ENCODE measurements around the gene DCAF5.

The DCAF5 gene

DNA sequence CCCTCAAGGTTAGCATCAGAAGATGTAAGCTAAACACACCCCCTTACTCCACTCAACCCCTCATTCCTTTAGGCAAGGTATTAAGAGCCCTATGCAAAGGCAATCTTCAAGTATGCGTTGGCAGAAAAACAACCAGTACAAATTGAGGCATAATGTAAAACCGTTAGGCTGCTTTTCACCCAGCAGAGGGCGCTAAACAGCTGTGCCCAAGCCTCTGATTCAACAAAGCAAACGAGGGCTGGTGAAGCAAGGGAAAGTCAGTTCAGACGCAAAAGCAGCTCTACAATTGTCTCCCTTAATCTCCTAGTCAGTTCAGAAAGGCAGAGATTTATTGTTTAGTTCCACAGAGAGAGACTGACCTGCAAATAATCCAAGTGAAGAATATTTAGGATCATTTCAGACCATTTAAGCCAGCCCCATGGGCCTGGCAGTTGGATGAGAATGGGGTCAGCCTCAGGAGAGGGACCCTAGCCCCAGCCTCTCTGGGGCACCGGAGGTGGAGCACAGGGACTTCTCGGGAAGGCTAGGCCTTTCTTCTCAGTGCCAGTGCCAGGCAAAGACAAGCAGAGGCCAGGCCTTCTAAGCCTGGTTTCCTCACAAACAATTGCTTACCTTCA lies 23.5 kb downstream of the DCAF5 start:
- H4K20me1 ChIP-seq (ENCODE audit: insufficient read depth, low read length, poor library complexity, severe bottlenecking) = peaks cover 65% of the 10 kb centered on the region
- no peak overlapping the region for H3K4me2 ChIP-seq (ENCODE audit: low read depth, low read length, poor library complexity, severe bottlenecking)
- H3K27me3 ChIP-seq (ENCODE audit: insufficient read depth, low read length, poor library complexity, severe bottlenecking) = no peaks in the 10 kb centered on the region
- peaks cover 14% of the 10 kb centered on the region for H3K4me1 ChIP-seq (ENCODE audit: insufficient read depth, low read length, poor library complexity, severe bottlenecking)
- H3F3A ChIP-seq (ENCODE audit: low read depth) = no peaks in the 10 kb centered on the region
- no peaks in the 10 kb centered on the region for H3K9me2 ChIP-seq (replicated peaks; ENCODE audit: low read depth, low read length)
- H3K9me3 ChIP-seq (ENCODE audit: insufficient read depth, low read depth, low read length) = no peaks in the 10 kb centered on the region
- TF ChIP-seq, protein P1, sequence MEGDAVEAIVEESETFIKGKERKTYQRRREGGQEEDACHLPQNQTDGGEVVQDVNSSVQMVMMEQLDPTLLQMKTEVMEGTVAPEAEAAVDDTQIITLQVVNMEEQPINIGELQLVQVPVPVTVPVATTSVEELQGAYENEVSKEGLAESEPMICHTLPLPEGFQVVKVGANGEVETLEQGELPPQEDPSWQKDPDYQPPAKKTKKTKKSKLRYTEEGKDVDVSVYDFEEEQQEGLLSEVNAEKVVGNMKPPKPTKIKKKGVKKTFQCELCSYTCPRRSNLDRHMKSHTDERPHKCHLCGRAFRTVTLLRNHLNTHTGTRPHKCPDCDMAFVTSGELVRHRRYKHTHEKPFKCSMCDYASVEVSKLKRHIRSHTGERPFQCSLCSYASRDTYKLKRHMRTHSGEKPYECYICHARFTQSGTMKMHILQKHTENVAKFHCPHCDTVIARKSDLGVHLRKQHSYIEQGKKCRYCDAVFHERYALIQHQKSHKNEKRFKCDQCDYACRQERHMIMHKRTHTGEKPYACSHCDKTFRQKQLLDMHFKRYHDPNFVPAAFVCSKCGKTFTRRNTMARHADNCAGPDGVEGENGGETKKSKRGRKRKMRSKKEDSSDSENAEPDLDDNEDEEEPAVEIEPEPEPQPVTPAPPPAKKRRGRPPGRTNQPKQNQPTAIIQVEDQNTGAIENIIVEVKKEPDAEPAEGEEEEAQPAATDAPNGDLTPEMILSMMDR (conservative IDR thresholded peaks at IDR 0.05; ENCODE audit: low read length) = peak; percentile 96
- TF ChIP-seq EZH2phosphoT487 (IDR thresholded peaks at IDR 0.05; ENCODE audit: borderline replicate concordance) = no peak
- H3K36me3 ChIP-seq (ENCODE audit: insufficient read depth, low read length) = no peaks in the 10 kb centered on the region
- H3K9ac ChIP-seq (ENCODE audit: low read depth, low read length, poor library complexity, severe bottlenecking) = no peak overlapping the region
- H2AFZ ChIP-seq (ENCODE audit: low read length) = no peak overlapping the region
- no peak overlapping the region for H3K4me3 ChIP-seq (ENCODE audit: low read length, poor library complexity, severe bottlenecking)
- H3K79me2 ChIP-seq (ENCODE audit: insufficient read depth, low read length) = peaks cover 97% of the 10 kb centered on the region

DNA sequence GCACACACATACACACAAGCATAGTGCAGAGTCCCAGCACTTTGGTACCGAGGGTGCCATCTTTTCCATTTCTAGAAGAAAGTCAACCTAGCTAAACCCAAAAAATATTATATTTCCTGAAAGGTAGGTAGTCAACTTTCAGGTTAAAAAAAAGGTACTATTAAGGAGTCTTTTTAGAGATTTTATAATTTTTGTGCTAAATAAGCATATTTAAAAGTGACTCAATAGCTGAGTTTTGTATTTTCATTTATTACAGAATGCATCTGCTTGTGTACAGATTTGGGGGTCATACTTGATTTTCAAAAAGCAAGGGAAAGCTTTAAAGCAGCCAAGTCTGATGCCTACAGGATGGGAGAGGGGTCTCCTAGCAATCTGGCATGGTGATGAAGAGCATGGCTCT lies 34.6 kb downstream of the DCAF5 start:
- H3K36me3 ChIP-seq (ENCODE audit: insufficient read depth, low read length) = peaks cover 87% of the 10 kb centered on the region
- peaks cover 38% of the 10 kb centered on the region for H3K79me2 ChIP-seq (ENCODE audit: insufficient read depth, low read length)
- TF ChIP-seq, protein P1 (conservative IDR thresholded peaks at IDR 0.05; ENCODE audit: low read length) = no peak
- TF ChIP-seq EZH2phosphoT487 (IDR thresholded peaks at IDR 0.05; ENCODE audit: borderline replicate concordance) = no peak

DNA sequence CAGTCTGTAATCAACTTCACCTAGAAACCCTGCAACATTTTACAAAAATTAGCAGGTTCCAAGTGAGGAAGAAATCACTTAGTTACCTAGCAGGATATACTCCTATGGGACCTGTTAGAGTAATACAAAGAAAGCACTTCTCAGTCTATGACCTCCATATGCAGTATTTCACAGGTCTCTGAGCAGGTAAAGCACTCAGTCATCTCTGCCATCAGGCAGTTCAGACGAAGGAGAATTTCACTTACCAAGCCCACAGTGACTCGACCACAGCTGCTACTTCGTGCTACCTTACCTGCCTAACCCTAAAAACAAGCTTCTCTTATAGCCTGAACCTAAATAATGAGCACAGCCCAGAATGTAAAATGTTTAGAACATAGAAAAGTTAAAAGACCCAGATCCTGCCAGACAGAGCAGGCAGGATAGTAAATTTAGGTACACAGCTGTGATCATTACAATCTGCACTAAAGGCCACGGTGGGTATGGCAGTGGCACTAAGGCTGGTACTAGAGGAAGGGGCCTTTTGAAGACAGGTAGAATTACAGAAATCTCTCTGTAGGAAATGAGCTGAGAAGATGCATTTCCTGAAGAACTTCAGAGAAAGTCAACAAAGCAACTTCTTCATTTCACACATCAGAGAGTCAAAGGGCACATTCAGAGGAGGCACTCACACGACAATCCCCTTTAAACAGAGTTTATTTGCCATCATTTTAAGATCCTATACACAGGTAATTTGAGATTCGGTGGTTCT lies 35.7 kb downstream of the DCAF5 start:
- no peaks in the 10 kb centered on the region for H3F3A ChIP-seq (ENCODE audit: low read depth)
- no peaks in the 10 kb centered on the region for H3K27me3 ChIP-seq (ENCODE audit: insufficient read depth, low read length, poor library complexity, severe bottlenecking)
- H3K9me2 ChIP-seq (replicated peaks; ENCODE audit: low read depth, low read length) = no peaks in the 10 kb centered on the region
- peaks cover 95% of the 10 kb centered on the region for H3K36me3 ChIP-seq (ENCODE audit: insufficient read depth, low read length)
- no peaks in the 10 kb centered on the region for H3K9me3 ChIP-seq (ENCODE audit: insufficient read depth, low read depth, low read length)
- no peak overlapping the region for H3K4me3 ChIP-seq (ENCODE audit: low read length, poor library complexity, severe bottlenecking)
- H3K9ac ChIP-seq (ENCODE audit: low read depth, low read length, poor library complexity, severe bottlenecking) = no peak overlapping the region
- peaks cover 27% of the 10 kb centered on the region for H3K79me2 ChIP-seq (ENCODE audit: insufficient read depth, low read length)
- no peak overlapping the region for H3K4me2 ChIP-seq (ENCODE audit: low read depth, low read length, poor library complexity, severe bottlenecking)
- no peak for TF ChIP-seq EZH2phosphoT487 (IDR thresholded peaks at IDR 0.05; ENCODE audit: borderline replicate concordance)
- TF ChIP-seq, protein P1 (conservative IDR thresholded peaks at IDR 0.05; ENCODE audit: low read length) = no peak
- peaks cover 16% of the 10 kb centered on the region for H4K20me1 ChIP-seq (ENCODE audit: insufficient read depth, low read length, poor library complexity, severe bottlenecking)
- H2AFZ ChIP-seq (ENCODE audit: low read length) = no peak overlapping the region
- H3K4me1 ChIP-seq (ENCODE audit: insufficient read depth, low read length, poor library complexity, severe bottlenecking) = peaks cover 10% of the 10 kb centered on the region

More for the DNA sequence above, 34.6 kb downstream of the DCAF5 start:
- Histone ChIP-seq H3K9me3 (ENCODE audit: insufficient read depth, low read depth, low read length) (no peaks in the 10 kb centered on the region), H4K20me1 (ENCODE audit: insufficient read depth, low read length, poor library complexity, severe bottlenecking) (peaks cover 22% of the 10 kb centered on the region), H3K4me1 (ENCODE audit: insufficient read depth, low read length, poor library complexity, severe bottlenecking) (peaks cover 10% of the 10 kb centered on the region), H3K4me3 (ENCODE audit: low read length, poor library complexity, severe bottlenecking) (no peak overlapping the region), H2AFZ (ENCODE audit: low read length) (no peak overlapping the region), H3K4me2 (ENCODE audit: low read depth, low read length, poor library complexity, severe bottlenecking) (no peak overlapping the region), H3K27me3 (ENCODE audit: insufficient read depth, low read length, poor library complexity, severe bottlenecking) (no peaks in the 10 kb centered on the region), H3K9ac (ENCODE audit: low read depth, low read length, poor library complexity, severe bottlenecking) (no peak overlapping the region), H3K9me2 (replicated peaks; ENCODE audit: low read depth, low read length) (no peaks in the 10 kb centered on the region), H3F3A (ENCODE audit: low read depth) (no peaks in the 10 kb centered on the region)
